GM12878 (cell line): Measurements from ENCODE around the gene CLDN6. TPM values are rescaled to one million over a fixed set of nuclear protein-coding genes. Genes with fewer than 3 reads are reported as not detected.

Experiments
- ATAC-seq: fragments of 200-7000 bp; cut with Tn5 transposase; 3 replicates; pipeline ENCODE4 v1.9.1; 2020; ENCODE audit warnings: mild to moderate bottlenecking, moderate library complexity
- BruUV-seq: library from RNA; stranded (reverse); fragments of 400-500 nt; replicated peaks from 2 replicates; lab custom pipeline; 2021; lab: Mats Ljungman, UMichigan
- CTCF ChIA-PET: fragments of 300-600 bp; sonication (Branson Sonifier 250); formaldehyde crosslinking; extraction: SDS; loops from one replicate; lab custom pipeline; 2021; ENCODE audit warnings: inconsistent platforms; lab: Yijun Ruan, JAX
- POLR2A ChIA-PET: fragments of 350-600 bp; formaldehyde crosslinking; extraction: SDS; loops from one replicate; lab custom pipeline; 2021; ENCODE audit warnings: inconsistent platforms; lab: Charles Lee
- RAD21 ChIA-PET: fragments of 300-600 bp; sonication (Branson Sonifier 250); formaldehyde crosslinking; loops from one replicate; lab custom pipeline; 2023; ENCODE audit warnings: antibody characterized with exemption; ENCODE audit not compliant: unreplicated experiment; lab: Charles Lee
- SMC1A ChIA-PET: fragments of 300-600 bp; sonication (Branson Sonifier 250); formaldehyde crosslinking; loops from one replicate; lab custom pipeline; 2023; ENCODE audit not compliant: unreplicated experiment, uncharacterized antibody; lab: Charles Lee
- DNase-seq: peaks from one replicate; pipeline ENCODE4 v3.0.0-alpha.2; 2011; ENCODE audit warnings: low read depth, low spot score
- FAIRE-seq: peaks from 3 replicates; lab custom pipeline; 2011; peaks lifted over from hg19 to GRCh38; lab: Jason Lieb, UNC
- H2AFZ ChIP-seq: 2 replicates; pipeline ENCODE4 v1.6.0; 2011; ENCODE audit warnings: low read depth, low read length, control low read depth; ENCODE audit not compliant: control insufficient read depth
- H3K27ac ChIP-seq: 2 replicates; pipeline ENCODE4 v1.5.1; 2011; ENCODE audit warnings: control low read depth; ENCODE audit not compliant: control insufficient read depth, insufficient read depth
- H3K27me3 ChIP-seq, 2 experiments: replicated peaks in 1 of 2; 2 replicates each; pipeline versions ENCODE4 v1.6.0 to v1.6.1; 2011; ENCODE audit warnings: low read length in 1 of 2; ENCODE audit not compliant: control insufficient read depth in 2 of 2, insufficient read depth in 2 of 2
- H3K36me3 ChIP-seq, 2 experiments: 2 replicates each; pipeline ENCODE4 v1.5.1; 2011; ENCODE audit warnings: low read length in 1 of 2; ENCODE audit not compliant: control insufficient read depth in 2 of 2, insufficient read depth in 2 of 2
- H3K4me1 ChIP-seq: 2 replicates; pipeline ENCODE4 v1.6.1; 2011; ENCODE audit warnings: mild to moderate bottlenecking, low read length, moderate library complexity, mixed read lengths; ENCODE audit not compliant: control insufficient read depth, insufficient read depth
- H3K4me2 ChIP-seq: 2 replicates; pipeline ENCODE4 v1.6.0; 2011; ENCODE audit warnings: control low read depth; ENCODE audit not compliant: control insufficient read depth, insufficient read depth
- H3K4me3 ChIP-seq: fragments of 200-600 bp; sonication (generic); 2 replicates; pipeline ENCODE4 v1.5.1; 2016
- H3K79me2 ChIP-seq: 2 replicates; pipeline ENCODE4 v1.6.0; 2011; ENCODE audit warnings: low read length; ENCODE audit not compliant: control insufficient read depth, insufficient read depth
- H3K9ac ChIP-seq: 2 replicates; pipeline ENCODE4 v1.8.0; 2011; ENCODE audit warnings: low read length, control low read depth, mixed read lengths; ENCODE audit not compliant: control insufficient read depth, insufficient read depth
- H3K9me3 ChIP-seq: replicated peaks from 3 replicates; pipeline ENCODE4 v1.5.1; 2011; ENCODE audit warnings: mild to moderate bottlenecking, low read length; ENCODE audit not compliant: control insufficient read depth, insufficient read depth
- H4K20me1 ChIP-seq: 2 replicates; pipeline ENCODE4 v1.6.0; 2011; ENCODE audit not compliant: control insufficient read depth, insufficient read depth
- RBBP5 ChIP-seq: fragments of 200-600 bp; sonication (generic); conservative IDR thresholded peaks from 2 replicates; pipeline ENCODE4 v1.6.1; 2016
- SMC3 ChIP-seq: IDR thresholded peaks from 2 replicates; pipeline ENCODE4 v1.6.1; 2011; ENCODE audit warnings: low read length, improper control_type of control experiment, borderline replicate concordance
- STAT3 ChIP-seq: IDR thresholded peaks from 2 replicates; pipeline ENCODE4 v1.6.1; 2011; ENCODE audit warnings: low read depth, low read length, improper control_type of control experiment
- ZBTB11 ChIP-seq: fragments of 450-650 bp; formaldehyde crosslinking; IDR thresholded peaks from 2 replicates; pipeline ENCODE4 v1.5.0; 2022; ENCODE audit warnings: mild to moderate bottlenecking, missing genetic modification characterization
- WGBS: methylation state at CpG from one replicate; pipeline ENCODE4 v1.1.6; 2016; ENCODE audit warnings: low lambda C conversion rate; ENCODE audit not compliant: insufficient replicate concordance, insufficient coverage; ENCODE audit errors: missing lambda C conversion rate; 5-methylcytosine and 5-hydroxymethylcytosine counted together
- in situ Hi-C: fragments of 300-500 bp; cut with MboI; formaldehyde crosslinking; loops from 9 replicates; pipeline ENCODE4 v1.14.3; 2018; ENCODE audit warnings: mixed read lengths
- intact Hi-C: fragments of 100-400 bp; cut with micrococcal nuclease; formaldehyde crosslinking; loops from one replicate; pipeline ENCODE4 v1.14.2; 2022; ENCODE audit not compliant: unreplicated experiment
- polyA plus RNA-seq, 11 experiments: library from polyadenylated mRNA; depleted of rRNA in 4 of 11; unstranded in 6 of 11; stranded (reverse) in 5 of 11; fragments of >200 nt; fragmentation: Nextera tagmentation in 4 of 11; fragmentation: Illumina TruSeq in 1 of 11; extraction: Ambion mirVana in 4 of 11; extraction: Trizol in 1 of 11; gene quantifications; 1 replicate in 1 of 11; 2 replicates in 10 of 11; pipeline versions ENCODE4 v1.2.1 to v1.2.3, GENCODE V29; 2011 to 2016; ENCODE audit warnings: inconsistent platforms in 2 of 11, missing spikeins in 2 of 11, low read depth in 1 of 11
- total RNA-seq, 4 experiments: library from RNA; depleted of rRNA in 3 of 4; stranded (reverse); fragments of >200 nt in 3 of 4; fragmentation: Illumina TruSeq in 1 of 4; extraction: Trizol in 1 of 4; gene quantifications; 2 replicates each; pipeline versions ENCODE4 v1.2.1 to v1.2.3, GENCODE V29; 2013 to 2021

CLDN6 gene
- total and polyA plus RNA-seq, 10 of the 15 experiments (the other 5 are each of a cell fraction or from before 2014, with no cell fraction given), result 0.15 to 0.26 (median 0.23) TPM; not detected in 7

GRCh38 chr16:3026609-3027488 is 8.9 kb upstream of the CLDN6 start:
- H3K9me3 ChIP-seq, result no peaks in the 10 kb centered on the region
- H3K27ac ChIP-seq, result no peak overlapping the region
- CTCF ChIA-PET, result interaction anchor here (1.0 to 18.2 kb wide), 13 partner anchors 7 to 134 kb away, joined by 3 to 421 read pairs (median 8); partner anchors contain the start of genes PKMYT1, TNFRSF12A and ZNF213
- 92% methylated on average over 23 of the region's 24 CpGs for WGBS
- RAD21 ChIA-PET, result interaction anchor here (1.5 to 6.5 kb wide), 5 partner anchors 7 to 44 kb away, joined by 4 to 94 read pairs (median 8); partner anchors contain the start of gene TNFRSF12A
- H3K79me2 ChIP-seq, result no peaks in the 10 kb centered on the region
- H3K27me3 ChIP-seq, result peaks cover 7 to 8% of the 10 kb centered on the region in 2 experiments
- FAIRE-seq (no peak), DNase-seq (no peak), ATAC-seq (no peak)
- in situ Hi-C loops, result no loop called here
- SMC1A ChIA-PET, result interaction anchor here (1.1 to 10.1 kb wide), 5 partner anchors 11 to 103 kb away, joined by 3 to 91 read pairs (median 5); no protein-coding TSS in a partner anchor
- H3K9ac ChIP-seq, result no peak overlapping the region
- H2AFZ ChIP-seq, result no peak overlapping the region
- peaks cover 4 to 7% of the 10 kb centered on the region in 2 experiments; a peak in 3 of 4 replicates for H3K36me3 ChIP-seq
- H3K4me2 ChIP-seq, result no peak overlapping the region
- no peak overlapping the region for H3K4me3 ChIP-seq
- POLR2A ChIA-PET, result interaction anchor here (0.7 to 1.4 kb wide), 2 partner anchors 23 to 148 kb away, joined by 3 read pairs; no protein-coding TSS in a partner anchor
- TF ChIP-seq RBBP5 (no peak), SMC3 (no peak), ZBTB11 (CRISPR knock-in tag) (no peak), STAT3 (no peak)
- intact Hi-C loops, result no loop called here
- peaks cover 12% of the 10 kb centered on the region for H3K4me1 ChIP-seq
- H4K20me1 ChIP-seq, result 0 out of 2 replicates have a peak, but pooled peaks cover 3% of the 10 kb centered on the region
- no TSS peak for BruUV-seq
